Keratinocyte (primary cell): Measurements from ENCODE around the gene DSE. TPM values are rescaled to one million over a fixed set of nuclear protein-coding genes. Genes with fewer than 3 reads are reported as not detected.

Experiments
- DNase-seq: peaks from one replicate; pipeline ENCODE4 v3.0.0-alpha.2; 2011; ENCODE audit warnings: low read depth, missing footprints, low spot score
- FAIRE-seq: peaks from 2 replicates; lab custom pipeline; 2011; peaks lifted over from hg19 to GRCh38; lab: Jason Lieb, UNC
- H2AFZ ChIP-seq: 2 replicates; pipeline ENCODE4 v1.6.0; 2012; ENCODE audit warnings: low read length, control low read depth, inconsistent platforms; ENCODE audit not compliant: control insufficient read depth
- H3K27ac ChIP-seq: 2 replicates; pipeline ENCODE4 v1.5.1; 2011; ENCODE audit warnings: low read length; ENCODE audit not compliant: control insufficient read depth, insufficient read depth
- H3K27me3 ChIP-seq: 3 replicates; pipeline ENCODE4 v1.6.0; 2011; ENCODE audit warnings: low read length; ENCODE audit not compliant: control insufficient read depth, insufficient read depth; ENCODE audit errors: extremely low read depth
- H3K36me3 ChIP-seq, 2 experiments: 2 replicates in 1 of 2; 3 replicates in 1 of 2; pipeline ENCODE4 v1.5.1; 2011; ENCODE audit warnings: low read length in 2 of 2, mild to moderate bottlenecking in 1 of 2; ENCODE audit not compliant: control insufficient read depth in 2 of 2, insufficient read depth in 2 of 2; ENCODE audit errors: extremely low read depth in 1 of 2
- H3K4me1 ChIP-seq: 3 replicates; pipeline ENCODE4 v1.5.1; 2011; ENCODE audit warnings: low read length; ENCODE audit not compliant: control insufficient read depth, insufficient read depth; ENCODE audit errors: extremely low read depth
- H3K4me2 ChIP-seq: 3 replicates; pipeline ENCODE4 v1.6.0; 2011; ENCODE audit warnings: low read depth, low read length; ENCODE audit not compliant: control insufficient read depth, insufficient read depth; ENCODE audit errors: extremely low read depth
- H3K4me3 ChIP-seq, 3 experiments: fragments of 200-600 bp in 1 of 3; sonication (generic) in 1 of 3; 2 replicates in 2 of 3; 3 replicates in 1 of 3; pipeline ENCODE4 v1.5.1; 2011 to 2016; ENCODE audit warnings: low read length in 3 of 3, mild to moderate bottlenecking in 3 of 3, control low read depth in 2 of 3, inconsistent platforms in 1 of 3, low read depth in 1 of 3, mixed read lengths in 1 of 3, mixed run types in 1 of 3, moderate library complexity in 1 of 3; ENCODE audit not compliant: control insufficient read depth in 2 of 3, insufficient read depth in 2 of 3; ENCODE audit errors: extremely low read depth in 1 of 3
- H3K79me2 ChIP-seq: 2 replicates; pipeline ENCODE4 v1.6.0; 2012; ENCODE audit warnings: low read length; ENCODE audit not compliant: control insufficient read depth, insufficient read depth
- H3K9ac ChIP-seq: 3 replicates; pipeline ENCODE4 v1.6.0; 2011; ENCODE audit warnings: low read length; ENCODE audit not compliant: control insufficient read depth, insufficient read depth; ENCODE audit errors: extremely low read depth
- H3K9me1 ChIP-seq: 3 replicates; pipeline ENCODE4 v1.6.0; 2011; ENCODE audit warnings: low read length; ENCODE audit not compliant: control insufficient read depth, insufficient read depth; ENCODE audit errors: extremely low read depth
- H3K9me3 ChIP-seq: 2 replicates; pipeline ENCODE4 v1.5.1; 2012; ENCODE audit warnings: low read depth, low read length; ENCODE audit not compliant: control insufficient read depth
- H4K20me1 ChIP-seq: 3 replicates; pipeline ENCODE4 v1.6.0; 2011; ENCODE audit warnings: low read length; ENCODE audit not compliant: control insufficient read depth, insufficient read depth; ENCODE audit errors: extremely low read depth
- CTCF ChIP-seq, 3 experiments: IDR thresholded peaks in 1 of 3; conservative IDR thresholded peaks in 1 of 3; optimal IDR thresholded peaks in 1 of 3; 2 replicates in 2 of 3; 3 replicates in 1 of 3; pipeline versions ENCODE3 to v1.5.1; 2011; ENCODE audit warnings: low read length in 3 of 3, mild to moderate bottlenecking in 3 of 3, moderate library complexity in 2 of 3, control low read depth in 1 of 3, inconsistent platforms in 1 of 3; ENCODE audit not compliant: insufficient read depth in 2 of 3; ENCODE audit errors: extremely low read depth in 1 of 3
- EZH2 ChIP-seq: IDR thresholded peaks from one replicate; pipeline ENCODE4 v1.6.1; 2012; ENCODE audit warnings: inconsistent platforms, mild to moderate bottlenecking, low read length, moderate library complexity
- dilution Hi-C: fragments of 300-500 bp; cut with MboI; formaldehyde crosslinking; loops from one replicate; pipeline ENCODE4 v1.7.0; 2020; ENCODE audit warnings: low sequenced_read_pairs; ENCODE audit not compliant: extremely low pct_ligation_motif_present
- polyA plus RNA-seq, 5 experiments: library from polyadenylated mRNA; depleted of rRNA in 3 of 5; stranded (reverse) in 3 of 5; stranded (forward) in 1 of 5; unstranded in 1 of 5; fragments of >200 nt; gene quantifications; 1 replicate in 1 of 5; 2 replicates in 3 of 5; 3 replicates in 1 of 5; pipeline versions ENCODE4 v1.2.1 to v1.2.3, GENCODE V29; 2011 to 2012; ENCODE audit warnings: missing spikeins in 2 of 5, low read depth in 1 of 5, low replicate concordance in 1 of 5

Gene DSE
- polyA plus RNA-seq, 1 donor (not counting 4 experiments of a cell fraction or from before 2014, with no cell fraction given), result 99.7 TPM

GRCh38 chr6:116326996-116327395 lies 43.8 kb upstream of the DSE start:
- DNase-seq, result no peak
- FAIRE-seq, result no peak

GRCh38 chr6:116327803-116328527 lies 42.8 kb upstream of the DSE start:
- Histone ChIP-seq H4K20me1 (no peaks in the 10 kb centered on the region), H3K36me3 (no peaks in the 10 kb centered on the region), H3K4me3 (no peak overlapping the region), H3K9ac (no peak overlapping the region), H3K4me1 (no peaks in the 10 kb centered on the region), H2AFZ (no peak overlapping the region), H3K79me2 (no peaks in the 10 kb centered on the region), H3K4me2 (no peak overlapping the region), H3K27me3 (no peaks in the 10 kb centered on the region), H3K9me3 (no peaks in the 10 kb centered on the region), H3K9me1 (no peaks in the 10 kb centered on the region), H3K27ac (no peak overlapping the region)
- no peak for DNase-seq
- no peak for FAIRE-seq
- TF ChIP-seq CTCF (optimal IDR thresholded peaks at IDR 0.05 in 1 of 3, IDR thresholded peaks at IDR 0.05 in 1 of 3, conservative IDR thresholded peaks at IDR 0.05 in 1 of 3; ENCODE audit: extremely low read depth in 1 of 3, insufficient read depth in 2 of 3, low read length in 3 of 3) (no peak), EZH2 (no peak)
- dilution Hi-C loops, result no loop called here

More at GRCh38 chr6:116326996-116327395, 43.8 kb upstream of the DSE start:
- Histone ChIP-seq H3K9ac (no peak overlapping the region), H4K20me1 (no peaks in the 10 kb centered on the region), H3K79me2 (no peaks in the 10 kb centered on the region), H3K36me3 (no peaks in the 10 kb centered on the region), H3K27ac (no peak overlapping the region), H3K4me3 (no peak overlapping the region), H2AFZ (no peak overlapping the region), H3K9me1 (no peaks in the 10 kb centered on the region), H3K27me3 (no peaks in the 10 kb centered on the region), H3K9me3 (no peaks in the 10 kb centered on the region), H3K4me1 (no peaks in the 10 kb centered on the region), H3K4me2 (no peak overlapping the region)
- TF ChIP-seq EZH2, result no peak
- no peak for TF ChIP-seq CTCF (optimal IDR thresholded peaks at IDR 0.05 in 1 of 3, IDR thresholded peaks at IDR 0.05 in 1 of 3, conservative IDR thresholded peaks at IDR 0.05 in 1 of 3; ENCODE audit: extremely low read depth in 1 of 3, insufficient read depth in 2 of 3, low read length in 3 of 3)
- dilution Hi-C loops, result no loop called here
